ENCODE measurements around the gene TDRD12.
"Not testable (repeated sequence)": the region's sequence is repeated elsewhere in the genome, so short reads cannot be mapped to it uniquely, and the experiment has no call there.

The TDRD12 gene

DNA sequence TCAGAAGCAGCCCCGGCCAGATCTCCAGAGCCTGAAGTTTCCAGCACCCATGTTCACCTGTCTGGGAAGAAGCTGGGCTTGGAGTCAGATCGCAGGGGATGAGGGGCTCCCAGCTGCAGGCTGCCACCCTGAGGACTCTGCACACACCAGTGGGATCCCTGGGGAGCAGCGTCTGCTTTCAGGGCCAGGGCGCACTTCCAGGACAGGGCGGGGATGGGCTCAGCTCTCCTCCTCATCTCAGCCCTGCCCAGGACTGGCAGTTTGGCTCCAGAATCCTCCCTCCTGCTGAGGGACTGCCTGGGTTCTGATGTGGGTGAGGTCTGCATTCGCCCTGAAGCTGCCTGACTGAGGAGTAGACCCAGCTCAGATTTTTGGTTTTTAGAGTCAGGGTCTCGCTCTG is 146.5 kb downstream of the TDRD12 start:
- DNase-seq (ENCODE audit: low read depth in 2 of 2), result no peak

DNA sequence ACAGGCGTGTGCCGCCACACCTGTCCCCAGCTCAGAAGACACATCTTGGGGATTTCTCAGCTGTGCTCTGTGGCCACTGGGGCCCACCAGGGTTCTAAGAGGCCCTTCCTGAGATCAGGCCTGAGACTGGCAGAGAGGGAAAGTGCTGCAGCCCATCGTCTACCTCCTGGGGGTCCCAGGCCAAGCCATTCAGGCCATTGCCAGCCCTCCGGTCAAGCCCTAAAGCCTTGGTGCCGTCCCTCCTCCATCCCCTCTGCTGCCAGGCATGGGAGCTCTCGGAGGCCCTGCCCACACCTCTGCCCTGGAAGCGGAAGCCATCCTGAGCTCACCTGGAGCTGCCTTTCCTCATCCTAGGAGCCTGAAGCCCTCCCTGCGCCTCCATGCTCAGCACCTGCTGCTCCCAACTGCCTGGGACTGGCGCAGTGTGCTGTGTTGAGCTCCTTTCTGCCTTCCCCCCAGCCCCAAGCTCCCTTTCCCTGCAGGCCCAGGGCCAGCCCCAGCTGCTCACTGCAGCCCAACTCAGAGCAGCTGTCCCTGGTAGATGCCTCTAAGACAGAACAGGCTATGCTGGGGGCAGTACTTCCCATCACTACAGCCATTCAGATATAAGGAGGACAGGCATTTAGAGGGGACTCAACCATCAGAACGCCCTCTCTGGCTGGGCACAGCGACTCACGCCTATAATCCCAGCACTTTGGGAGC is 147.1 kb downstream of the TDRD12 start:
- DNase-seq (ENCODE audit: low read depth in 2 of 2), result no peak

DNA sequence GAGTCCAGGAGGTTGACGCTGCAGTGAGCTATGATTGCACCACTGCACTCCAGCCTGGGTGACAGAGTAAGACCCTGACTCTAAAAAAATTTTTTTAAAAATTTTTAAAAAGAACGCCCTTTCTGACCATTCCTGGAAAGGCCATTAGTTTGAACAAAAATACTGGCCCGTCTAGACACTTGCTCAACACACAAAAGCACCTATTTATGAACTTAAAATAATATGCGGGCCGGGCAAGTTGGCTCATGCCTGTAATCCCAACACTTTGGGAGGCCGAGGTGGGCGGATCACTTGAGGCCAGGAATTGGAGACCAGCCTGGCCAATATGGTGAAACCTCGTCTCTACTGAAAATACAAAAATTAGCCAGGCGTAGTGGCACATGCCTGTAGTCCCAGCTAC is 147.9 kb downstream of the TDRD12 start:
- not testable (repeated sequence) for DNase-seq (ENCODE audit: low read depth in 2 of 2)

DNA sequence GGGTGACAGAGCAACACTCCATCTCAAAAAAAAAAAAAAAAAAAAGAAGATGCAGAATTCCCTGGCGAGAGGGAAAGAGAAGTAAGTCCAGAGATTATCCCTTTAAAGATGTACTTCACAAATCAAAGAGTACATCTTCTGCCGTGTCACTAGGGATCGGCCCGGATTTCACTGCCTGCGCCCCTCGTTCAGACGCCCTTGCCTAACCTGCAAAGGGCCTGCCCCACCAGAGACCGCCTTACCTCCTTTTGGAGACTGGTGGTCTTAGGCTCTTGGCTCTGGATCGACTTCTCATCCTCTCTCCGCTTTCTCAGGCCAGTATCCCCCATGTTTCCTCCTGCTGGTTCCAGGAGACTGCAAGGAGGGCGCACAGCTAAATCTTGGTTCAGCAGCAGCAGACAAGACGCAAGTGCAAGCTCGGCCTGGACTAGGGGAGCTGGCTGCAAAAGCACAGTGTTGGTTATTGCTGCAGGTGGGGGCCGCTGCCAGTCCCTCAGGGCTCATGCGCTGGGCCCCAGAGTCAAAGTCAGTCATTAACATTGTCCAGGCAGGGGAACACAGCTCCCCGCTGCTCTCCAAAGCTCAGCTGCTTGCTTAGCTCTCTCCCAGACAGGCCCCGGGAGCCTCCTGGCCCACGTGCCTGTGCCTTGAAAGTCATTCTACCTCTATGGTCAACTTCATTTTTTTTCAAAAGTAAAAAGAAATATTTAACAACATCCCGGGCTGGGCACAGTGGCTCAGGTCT is 148.8 kb downstream of the TDRD12 start:
- DNase-seq (ENCODE audit: low read depth in 2 of 2), result no peak

DNA sequence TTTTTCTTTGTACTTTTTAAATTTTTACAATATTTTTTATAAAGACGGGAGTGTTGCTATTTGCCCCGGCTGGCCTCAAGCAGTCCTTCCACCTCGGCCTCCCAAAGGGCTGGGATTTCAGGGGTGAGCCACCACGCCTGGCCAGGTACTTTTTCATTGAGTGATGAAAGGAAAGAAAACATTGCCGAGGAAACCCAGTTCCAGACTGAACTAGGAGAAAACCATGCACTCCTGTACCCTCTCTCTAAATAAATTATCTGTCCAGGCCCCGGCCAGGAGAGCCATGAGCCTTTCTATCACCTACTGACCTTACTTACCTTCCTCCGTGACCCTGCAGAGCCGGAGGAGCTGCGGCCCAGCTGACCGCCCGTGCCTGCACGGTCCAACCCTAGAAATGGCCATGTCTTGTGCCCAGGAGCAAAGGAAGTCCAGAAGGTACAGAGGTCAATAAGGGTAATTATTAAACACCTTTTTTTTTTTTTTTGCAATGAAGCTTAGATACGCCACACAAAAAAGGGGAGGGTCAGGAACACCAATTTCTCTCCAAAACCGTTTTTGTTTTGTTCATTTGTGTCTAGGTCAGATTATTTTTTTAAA is 149.9 kb downstream of the TDRD12 start, which contains the start of gene SLC7A9:
Gene SLC7A9 (minus strand): TSS at position 399 of the 597 bp plus-strand sequence. CDS start 1,233 bp downstream, outside the sequence.
- no peak for DNase-seq (ENCODE audit: low read depth in 2 of 2)

DNA sequence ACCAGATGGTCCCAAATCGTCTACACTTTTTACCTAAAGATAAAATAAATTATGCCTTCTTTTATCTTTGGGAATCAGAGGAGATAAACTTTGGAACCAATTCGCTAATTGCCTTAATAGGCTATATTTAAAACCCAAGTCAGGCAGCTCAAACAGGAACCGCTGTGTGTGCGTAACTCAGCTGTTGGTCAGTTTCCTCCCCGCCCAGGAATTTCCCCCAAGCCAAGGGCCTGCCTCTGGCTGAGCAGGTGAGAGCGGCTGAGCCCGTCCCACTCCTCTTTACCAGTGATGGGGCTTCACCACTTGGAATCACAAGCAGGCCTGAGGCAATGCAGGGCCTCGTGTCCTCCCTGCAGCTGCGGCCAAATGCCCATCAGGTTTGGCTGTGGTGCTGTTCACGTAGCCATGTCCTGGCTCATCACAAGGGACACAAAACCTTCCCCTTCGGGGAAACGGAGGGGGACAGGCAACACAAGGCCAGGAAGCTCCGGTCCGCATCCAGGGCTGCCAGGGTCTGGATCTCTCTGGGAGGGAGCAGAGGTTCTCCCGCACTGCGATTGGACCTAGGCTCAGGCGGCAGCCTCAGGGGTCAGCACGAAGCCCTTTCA is 150.5 kb downstream of the TDRD12 start:
- DNase-seq (ENCODE audit: low read depth in 2 of 2), result no peak

DNA sequence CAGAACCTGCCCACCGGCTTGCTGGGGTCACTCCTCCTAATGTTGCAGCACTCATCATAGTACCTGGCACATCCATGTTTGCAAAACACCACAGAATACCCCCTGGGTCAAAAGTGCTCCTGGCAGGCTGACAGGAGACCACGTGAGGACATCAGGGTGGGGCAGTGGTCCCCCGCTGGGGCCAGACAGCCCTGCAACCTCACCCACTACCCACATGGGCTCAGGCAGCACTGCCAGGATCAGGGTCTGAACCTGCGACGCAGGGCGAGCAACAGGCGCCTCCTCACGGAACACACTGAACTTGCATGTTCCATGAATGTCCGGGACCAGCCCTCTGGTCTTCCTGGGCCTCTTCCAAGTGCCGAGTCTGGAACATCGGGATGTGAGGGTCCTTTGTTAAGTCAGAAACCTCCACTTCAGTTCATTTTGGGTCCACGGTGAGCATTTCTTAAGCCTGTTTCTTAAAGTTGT is 151.4 kb downstream of the TDRD12 start:
- no peak for DNase-seq (ENCODE audit: low read depth in 2 of 2)

DNA sequence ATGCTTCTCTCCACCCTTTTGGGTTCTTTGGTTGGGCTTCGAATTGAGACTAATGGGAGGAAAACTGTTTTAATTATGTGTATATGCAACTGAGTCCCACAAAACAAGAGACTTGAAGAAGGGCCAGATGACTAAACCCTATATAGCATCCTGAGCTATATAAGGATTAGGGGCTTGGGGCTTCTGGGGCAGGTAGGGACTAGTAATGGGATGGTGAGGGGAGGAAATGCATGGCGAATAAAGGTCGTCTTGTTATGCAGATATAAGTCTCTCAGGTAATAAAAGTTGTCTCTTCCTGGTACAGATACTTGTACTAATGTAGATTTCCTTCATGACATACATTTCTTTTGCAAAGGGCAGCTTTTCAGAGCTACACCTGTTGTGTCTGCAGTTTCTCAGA is 152.8 kb downstream of the TDRD12 start:
- DNase-seq (ENCODE audit: low read depth in 2 of 2), result no peak

DNA sequence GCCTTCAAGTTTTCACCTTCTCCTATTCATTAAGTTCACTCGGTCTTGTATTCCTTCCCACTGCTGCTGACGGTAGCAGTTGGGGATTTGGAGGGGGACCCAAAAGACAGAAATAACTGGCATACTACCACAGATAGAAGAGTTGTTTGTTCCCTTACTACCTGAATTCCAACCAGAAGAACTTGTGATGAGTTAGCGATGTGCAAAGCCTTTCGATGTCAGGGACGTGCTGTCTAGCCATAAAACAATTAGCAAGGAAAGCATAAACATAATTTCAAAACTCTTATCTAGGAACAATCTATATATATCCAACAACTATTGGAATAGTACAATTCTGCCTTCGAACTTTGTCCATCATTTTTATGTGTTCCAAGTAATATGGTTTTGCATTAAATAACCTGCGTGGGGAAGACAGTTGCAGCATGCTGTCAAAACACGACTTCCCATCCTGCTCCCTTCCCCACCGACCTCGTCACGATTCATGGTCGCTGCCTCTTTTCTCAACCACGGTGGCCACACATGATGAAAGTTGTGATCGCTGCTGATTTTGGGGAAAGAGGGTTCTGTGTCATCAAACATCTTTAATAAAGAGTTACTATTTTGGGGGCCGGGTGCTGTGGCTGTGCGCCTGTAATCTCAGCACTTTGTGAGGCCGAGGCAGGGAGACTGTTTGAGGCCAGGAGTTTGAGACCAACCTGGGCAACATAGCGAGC is 153.8 kb downstream of the TDRD12 start:
- no peak for DNase-seq (ENCODE audit: low read depth in 2 of 2)

DNA sequence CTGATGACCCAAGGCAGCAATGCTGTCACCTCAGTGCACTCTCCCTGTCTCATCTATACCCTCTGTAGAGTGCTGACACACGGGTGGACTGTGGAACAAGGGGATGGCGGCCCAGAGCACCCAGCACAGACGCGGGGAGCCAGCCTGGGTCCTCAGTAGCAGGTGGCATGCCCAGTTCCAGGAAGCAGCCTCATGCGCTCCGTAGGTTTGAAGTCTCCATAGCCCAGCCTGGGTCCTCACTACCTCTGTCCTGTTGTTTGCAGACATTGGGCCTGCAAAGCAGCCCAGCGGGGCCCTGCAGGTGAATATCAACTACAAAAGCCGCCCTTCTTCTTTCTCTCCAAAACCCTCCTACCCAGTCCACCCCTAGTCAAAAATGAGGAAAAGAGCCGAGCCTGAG is 155.0 kb downstream of the TDRD12 start:
- no peak for DNase-seq (ENCODE audit: low read depth in 2 of 2)

DNA sequence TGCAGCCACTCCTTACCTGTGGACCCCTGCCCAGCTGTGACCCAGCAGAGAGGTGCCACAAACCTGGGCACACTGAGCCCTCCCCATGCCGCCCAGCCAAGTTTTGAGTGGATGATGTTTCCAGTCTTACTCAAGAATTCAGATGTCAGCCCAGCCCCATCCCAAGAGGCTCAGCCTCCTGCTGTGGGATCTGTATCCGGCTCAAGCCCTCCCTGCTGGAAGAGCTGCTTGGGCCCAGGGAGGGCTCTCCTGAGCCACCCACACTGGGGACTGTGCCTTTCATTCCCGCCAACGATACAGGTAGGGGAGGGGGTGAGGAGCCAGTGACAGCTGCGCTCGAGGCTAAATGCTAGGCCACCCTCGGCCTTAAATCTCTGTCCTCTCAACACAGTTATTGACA is 155.9 kb downstream of the TDRD12 start:
- DNase-seq (ENCODE audit: low read depth in 2 of 2), result no peak

DNA sequence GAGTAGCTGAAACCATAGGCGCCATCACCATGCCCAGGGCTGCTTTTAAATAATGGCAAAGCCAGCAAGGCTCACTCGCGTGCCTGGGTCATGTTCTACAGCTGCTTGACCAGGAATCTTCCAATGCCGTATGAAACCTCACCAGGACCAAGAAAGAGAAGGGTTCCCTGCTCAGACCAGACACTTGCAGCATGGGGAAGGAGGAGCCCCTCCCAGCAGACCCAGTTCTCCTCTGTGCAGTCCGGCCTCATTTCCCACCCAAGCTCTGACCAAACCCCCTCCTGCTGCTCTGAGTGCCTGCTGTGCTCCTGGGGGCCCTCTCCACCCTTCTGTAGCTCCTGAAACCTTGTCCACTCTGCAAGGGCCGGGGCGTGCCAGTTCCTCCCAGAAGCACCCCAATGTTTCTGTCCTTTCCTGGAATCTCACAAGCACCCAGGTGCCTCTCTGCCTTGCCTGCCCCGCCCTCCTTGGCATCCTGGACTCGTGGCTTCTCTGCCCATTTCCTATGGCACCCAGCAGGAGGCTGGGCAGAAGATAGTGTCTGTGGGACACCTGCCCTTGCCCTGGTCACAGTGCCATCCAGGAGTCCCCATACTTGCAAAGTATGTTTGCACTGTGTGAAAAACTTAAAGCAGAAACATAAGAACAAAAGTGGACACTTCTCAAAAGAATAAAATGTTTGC is 156.8 kb downstream of the TDRD12 start:
- DNase-seq (ENCODE audit: low read depth in 2 of 2), result no peak

DNA sequence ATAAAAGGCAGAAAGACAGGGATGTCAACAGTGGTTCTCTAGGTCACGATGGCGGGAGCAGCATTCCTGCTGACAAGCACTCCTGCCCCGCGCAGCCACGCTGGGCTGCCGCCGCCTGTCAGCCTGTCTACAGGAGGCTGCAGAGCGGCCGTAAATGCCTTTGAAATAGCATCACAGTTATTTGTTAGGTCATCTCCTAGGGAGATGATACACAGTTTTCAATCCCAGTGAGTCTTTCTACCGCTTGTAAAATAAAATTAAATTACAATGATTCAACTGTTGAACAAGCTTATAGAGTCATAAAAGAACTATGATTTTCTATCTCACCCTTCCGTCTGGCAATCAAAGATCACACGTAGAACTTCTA is 157.3 kb downstream of the TDRD12 start:
- no peak for DNase-seq (ENCODE audit: low read depth in 2 of 2)

All from stimulated activated CD8-positive, alpha-beta memory T cell treated with anti-CD3 and anti-CD28 coated beads, Interleukin-7, amount 100 ng/mL, for 4 hours (primary cell).